VCaP (cell line): ENCODE measurements around the gene PYY.

ENCODE experiments used
- H3K27ac ChIP-seq: fragments of 450-650 bp; 2 replicates; pipeline ENCODE4 v1.5.1; 2017
- TF ChIP-seq, protein P1 (sequence below): fragments of 450-650 bp; conservative IDR thresholded peaks from 2 replicates; pipeline ENCODE4 v1.5.1; 2017; ENCODE audit warnings: mild to moderate bottlenecking, moderate library complexity

The PYY gene

DNA sequence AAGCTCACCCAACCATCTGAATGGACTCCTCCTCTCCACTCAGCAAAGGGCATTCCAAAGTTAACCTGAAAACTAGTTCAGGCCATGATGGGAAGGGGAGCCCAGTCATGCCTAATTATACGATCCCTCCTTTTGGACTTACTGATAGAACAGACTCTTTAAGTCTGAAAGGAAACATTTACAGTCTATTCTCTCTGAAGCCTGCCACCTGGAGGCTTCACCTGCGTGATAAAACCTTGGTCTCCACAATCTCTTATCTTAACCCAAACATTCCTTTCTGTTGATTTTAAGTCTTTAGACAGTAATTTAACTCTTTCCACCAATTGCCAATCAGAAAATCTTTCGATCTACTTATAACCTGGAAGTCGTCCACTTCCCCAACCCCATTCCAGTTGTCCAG is 37.4 kb downstream of the PYY start:
- TF ChIP-seq, protein P1, sequence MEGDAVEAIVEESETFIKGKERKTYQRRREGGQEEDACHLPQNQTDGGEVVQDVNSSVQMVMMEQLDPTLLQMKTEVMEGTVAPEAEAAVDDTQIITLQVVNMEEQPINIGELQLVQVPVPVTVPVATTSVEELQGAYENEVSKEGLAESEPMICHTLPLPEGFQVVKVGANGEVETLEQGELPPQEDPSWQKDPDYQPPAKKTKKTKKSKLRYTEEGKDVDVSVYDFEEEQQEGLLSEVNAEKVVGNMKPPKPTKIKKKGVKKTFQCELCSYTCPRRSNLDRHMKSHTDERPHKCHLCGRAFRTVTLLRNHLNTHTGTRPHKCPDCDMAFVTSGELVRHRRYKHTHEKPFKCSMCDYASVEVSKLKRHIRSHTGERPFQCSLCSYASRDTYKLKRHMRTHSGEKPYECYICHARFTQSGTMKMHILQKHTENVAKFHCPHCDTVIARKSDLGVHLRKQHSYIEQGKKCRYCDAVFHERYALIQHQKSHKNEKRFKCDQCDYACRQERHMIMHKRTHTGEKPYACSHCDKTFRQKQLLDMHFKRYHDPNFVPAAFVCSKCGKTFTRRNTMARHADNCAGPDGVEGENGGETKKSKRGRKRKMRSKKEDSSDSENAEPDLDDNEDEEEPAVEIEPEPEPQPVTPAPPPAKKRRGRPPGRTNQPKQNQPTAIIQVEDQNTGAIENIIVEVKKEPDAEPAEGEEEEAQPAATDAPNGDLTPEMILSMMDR: no peak
- H3K27ac ChIP-seq: no peak overlapping the region

DNA sequence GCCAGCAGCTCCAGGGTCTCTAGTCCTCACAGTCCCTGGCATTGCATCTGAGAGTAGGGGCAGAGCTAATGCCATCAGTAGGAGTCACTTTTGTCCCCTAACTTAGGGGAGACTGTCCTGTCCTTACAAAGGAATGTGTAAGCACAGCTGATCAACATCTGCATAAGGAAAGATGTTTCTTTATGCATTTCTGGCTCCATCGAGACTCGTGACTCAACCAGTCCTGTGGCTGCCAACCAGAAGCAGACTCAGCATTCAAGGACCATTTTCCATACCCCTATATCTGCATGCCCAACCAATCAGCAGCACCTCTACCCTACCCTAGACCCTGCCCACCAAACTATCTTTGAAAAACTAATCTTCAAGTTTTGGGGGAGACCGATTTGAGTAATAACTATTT is 38.2 kb downstream of the PYY start:
- H3K27ac ChIP-seq: no peak overlapping the region
- TF ChIP-seq, protein P1: no peak

DNA sequence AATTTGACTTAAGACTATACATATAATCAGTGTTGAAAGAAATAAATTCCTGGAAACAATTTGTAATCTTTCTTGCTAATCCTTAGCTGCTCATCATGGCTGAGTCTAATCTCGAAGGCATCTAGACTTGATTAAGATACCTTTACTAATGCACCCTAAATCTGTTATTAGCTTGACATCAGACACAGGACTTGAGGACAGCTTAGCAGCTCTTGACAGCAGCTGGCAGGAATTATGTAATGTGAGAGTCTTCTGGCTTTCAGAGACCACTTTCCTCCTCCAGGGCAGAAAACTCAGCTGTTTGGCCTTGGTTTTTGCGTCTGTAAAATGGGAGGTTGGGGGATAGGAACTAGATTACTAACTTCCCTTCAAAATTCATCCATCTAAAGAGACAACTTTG is 39.3 kb downstream of the PYY start:
- no peak overlapping the region for H3K27ac ChIP-seq
- TF ChIP-seq, protein P1: no peak

DNA sequence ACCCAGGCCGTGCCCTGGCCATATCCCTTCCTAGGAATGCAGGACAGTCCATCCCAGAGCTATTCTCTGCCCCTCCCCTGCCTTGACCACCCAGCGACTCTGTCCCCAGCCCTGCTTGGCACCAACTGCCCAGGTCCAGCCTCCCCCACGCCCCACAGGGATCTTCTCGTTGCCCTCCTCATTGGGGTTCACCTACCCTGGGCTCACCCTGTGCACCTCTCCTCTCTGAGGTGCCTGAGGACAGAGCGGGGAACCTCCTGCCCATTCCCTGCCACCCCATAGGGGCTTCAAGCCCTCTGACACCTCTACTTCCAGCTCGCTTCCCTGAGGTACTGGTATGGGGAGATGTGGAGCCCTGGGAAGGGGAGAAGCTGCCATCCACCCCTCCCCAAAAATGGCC is 40.2 kb downstream of the PYY start:
- TF ChIP-seq, protein P1: no peak
- no peak overlapping the region for H3K27ac ChIP-seq

DNA sequence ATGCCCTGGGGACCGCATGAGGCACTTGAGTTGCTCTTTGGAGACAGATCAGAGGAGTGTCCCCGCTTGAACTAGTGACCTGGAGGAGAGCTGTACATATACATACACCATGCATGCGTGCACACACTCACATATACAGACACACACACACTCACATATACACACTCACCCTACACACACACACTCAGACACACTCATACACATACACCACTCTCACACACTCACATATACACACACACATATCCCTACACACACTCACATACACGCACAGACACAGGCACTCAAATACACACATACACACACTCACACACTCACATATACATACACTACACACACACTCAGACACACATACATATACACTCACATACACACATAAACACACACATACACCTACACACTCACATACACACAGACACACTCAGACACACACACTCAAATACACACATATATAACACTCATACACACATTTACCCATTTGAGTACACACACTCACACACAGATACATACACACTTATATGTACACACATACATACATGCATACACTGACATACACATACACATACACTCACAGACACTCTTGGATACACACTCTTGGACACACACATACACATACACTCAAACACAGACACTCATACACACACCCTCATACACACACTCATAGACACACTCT is 41.0 kb downstream of the PYY start:
- no peak overlapping the region for H3K27ac ChIP-seq
- TF ChIP-seq, protein P1: no peak

DNA sequence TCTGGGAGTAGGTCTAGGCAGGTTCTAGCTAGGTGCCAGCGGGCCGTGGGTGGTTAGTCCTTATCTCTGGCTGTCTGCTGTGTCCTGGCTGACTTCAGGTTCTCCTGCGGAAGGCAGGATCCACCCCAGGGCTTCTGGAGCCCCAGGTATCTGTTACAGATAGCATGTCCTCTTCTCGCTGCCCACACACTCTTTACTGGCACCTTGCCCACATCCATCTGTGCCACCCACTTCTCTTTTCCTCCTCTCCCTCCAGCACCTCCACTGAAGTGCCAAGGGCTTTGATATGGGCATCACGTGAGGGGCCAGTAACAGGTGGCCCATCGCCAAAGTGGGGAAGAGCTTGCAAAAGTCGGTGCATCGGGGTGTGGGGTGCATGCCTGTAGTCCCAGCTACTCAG is 41.8 kb downstream of the PYY start:
- TF ChIP-seq, protein P1: no peak
- H3K27ac ChIP-seq: no peak overlapping the region

DNA sequence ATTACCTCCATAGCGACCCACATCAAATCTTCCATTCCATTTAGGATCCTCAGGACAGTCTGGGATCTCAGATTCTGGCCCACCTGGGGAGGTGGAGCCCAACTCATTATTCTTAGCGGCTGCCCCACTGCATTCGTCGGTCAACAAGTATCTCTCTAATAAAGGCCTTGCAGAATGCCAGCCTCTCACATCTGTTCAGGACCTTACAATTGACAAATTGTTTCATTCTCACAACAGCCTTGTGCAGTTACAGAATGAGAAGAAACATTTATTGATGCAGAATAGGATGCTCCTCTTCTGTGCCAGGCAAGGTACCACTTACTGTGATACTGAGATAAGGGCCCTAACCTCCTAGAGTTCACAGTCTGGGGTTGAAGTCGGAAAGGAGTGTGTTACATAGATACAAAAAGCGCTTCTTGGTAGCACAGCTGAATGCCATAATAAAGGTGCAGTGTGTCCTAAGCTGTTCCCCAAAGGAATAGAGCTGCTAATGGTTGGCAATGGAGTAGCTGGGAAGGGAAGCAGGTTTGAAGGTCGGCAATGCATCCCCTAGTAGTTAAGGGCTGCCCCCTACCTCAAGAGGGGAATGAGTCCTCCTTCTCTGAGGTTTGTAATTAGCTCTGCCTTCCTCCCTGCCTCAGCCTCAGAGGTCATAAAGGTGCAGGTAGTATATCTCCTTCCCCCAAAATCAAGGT is 44.1 kb downstream of the PYY start:
- TF ChIP-seq, protein P1: no peak
- H3K27ac ChIP-seq: no peak overlapping the region
